K562 (cell line): Measurements from ENCODE around the gene SLX4IP. TPM values are rescaled to one million over a fixed set of nuclear protein-coding genes. Genes with fewer than 3 reads are reported as not detected.

ENCODE experiments used
- ATAC-seq: fragments of 200-7000 bp; cut with Tn5 transposase; 3 replicates; pipeline ENCODE4 v1.9.1; 2020; ENCODE audit warnings: moderate library complexity
- BruUV-seq: library from RNA; stranded (reverse); fragments of 400-500 nt; replicated peaks from 2 replicates; lab custom pipeline; 2021; lab: Mats Ljungman, UMichigan
- CTCF ChIA-PET: fragments of 300-600 bp; formaldehyde crosslinking; extraction: SDS; loops from one replicate; lab custom pipeline; 2021; ENCODE audit warnings: low intra/inter-chr PET ratio; lab: Yijun Ruan, JAX
- POLR2A ChIA-PET: fragments of 300-600, 350-650 bp; sonication (Branson Sonifier 250); formaldehyde crosslinking; extraction: SDS; loops from one replicate; lab custom pipeline; 2021; ENCODE audit warnings: antibody characterized with exemption, inconsistent platforms; lab: Yijun Ruan, JAX
- DNase-seq, 4 experiments: peaks; one replicate each; pipeline versions ENCODE4 v3.0.0 to v3.0.0-alpha.2; 2011 to 2018; ENCODE audit warnings: low spot score in 3 of 4, mixed read lengths in 3 of 4; ENCODE audit errors: extremely low read depth in 1 of 4
- FAIRE-seq: peaks from 2 replicates; lab custom pipeline; 2011; peaks lifted over from hg19 to GRCh38; lab: Jason Lieb, UNC
- H2AFZ ChIP-seq: 2 replicates; pipeline ENCODE4 v1.6.0; 2011; ENCODE audit warnings: low read depth, low read length, control low read depth, inconsistent platforms
- H3K27ac ChIP-seq: fragments of 200-600 bp; 3 replicates; pipeline ENCODE4 v1.8.0; 2011; ENCODE audit warnings: low read depth, mild to moderate bottlenecking, control low read depth, inconsistent platforms, low read length, moderate library complexity, mixed read lengths; ENCODE audit errors: extremely low read depth
- H3K27me3 ChIP-seq, 2 experiments: fragments of 300-600 bp in 1 of 2; 2 replicates in 1 of 2; 3 replicates in 1 of 2; pipeline versions ENCODE4 v1.6.0 to v1.8.0; 2011; ENCODE audit warnings: inconsistent platforms in 2 of 2, low read length in 2 of 2, mild to moderate bottlenecking in 1 of 2, mixed read lengths in 1 of 2, moderate library complexity in 1 of 2; ENCODE audit not compliant: control insufficient read depth in 2 of 2, insufficient read depth in 2 of 2
- H3K36me3 ChIP-seq: fragments of 300-600 bp; 3 replicates; pipeline ENCODE4 v1.8.0; 2011; ENCODE audit warnings: mild to moderate bottlenecking, low read length, inconsistent platforms; ENCODE audit not compliant: control insufficient read depth, insufficient read depth
- H3K4me1 ChIP-seq, 2 experiments: fragments of 200-600 bp in 1 of 2; replicated peaks in 1 of 2; 2 replicates in 1 of 2; 3 replicates in 1 of 2; pipeline versions ENCODE4 v1.5.1 to v1.8.0; 2011; ENCODE audit warnings: inconsistent platforms in 2 of 2, low read length in 2 of 2, mild to moderate bottlenecking in 1 of 2, mixed read lengths in 1 of 2, moderate library complexity in 1 of 2; ENCODE audit not compliant: control insufficient read depth in 2 of 2, insufficient read depth in 2 of 2
- H3K4me2 ChIP-seq: 2 replicates; pipeline ENCODE4 v1.6.1; 2011; ENCODE audit warnings: low read length, control low read depth, inconsistent platforms, mixed read lengths; ENCODE audit not compliant: insufficient read depth
- H3K4me3 ChIP-seq: fragments of 200-600 bp; sonication (generic), shearing (Covaris generic); 2 replicates; pipeline ENCODE4 v1.5.1; 2016; ENCODE audit warnings: control low read depth, inconsistent platforms
- H3K79me2 ChIP-seq: fragments of 200-600 bp; 3 replicates; pipeline ENCODE4 v1.8.0; 2011; ENCODE audit warnings: low read length, inconsistent platforms; ENCODE audit not compliant: control insufficient read depth, insufficient read depth
- H3K9ac ChIP-seq, 2 experiments: 2 replicates each; pipeline versions ENCODE4 v1.6.0 to v1.6.1; 2011; ENCODE audit warnings: low read depth in 2 of 2, low read length in 2 of 2, control low read depth in 1 of 2, inconsistent platforms in 1 of 2, mild to moderate bottlenecking in 1 of 2, mixed read lengths in 1 of 2; ENCODE audit not compliant: insufficient read depth in 1 of 2
- H3K9me1 ChIP-seq: one replicate; pipeline ENCODE4 v1.6.0; 2011; ENCODE audit warnings: inconsistent platforms, mild to moderate bottlenecking, low read length, moderate library complexity; ENCODE audit not compliant: control insufficient read depth, insufficient read depth
- H3K9me3 ChIP-seq: replicated peaks from 2 replicates; pipeline ENCODE4 v1.5.1; 2011; ENCODE audit warnings: low read depth, low read length, inconsistent platforms; ENCODE audit not compliant: control insufficient read depth, insufficient read depth
- H4K20me1 ChIP-seq: replicated peaks from 2 replicates; pipeline ENCODE4 v1.6.1; 2011; ENCODE audit warnings: low read length, inconsistent platforms, mixed read lengths; ENCODE audit not compliant: control insufficient read depth, insufficient read depth
- CEBPG ChIP-seq, 3 experiments: fragments of 200-800 bp in 1 of 3; sonication (Bioruptor generic) in 1 of 3; sonication (generic) in 1 of 3; formaldehyde crosslinking in 1 of 3; IDR thresholded peaks in 2 of 3; conservative IDR thresholded peaks in 1 of 3; 2 replicates each; pipeline versions ENCODE4 v1.6.1 to v1.8.0; 2016 to 2022; ENCODE audit warnings: missing compliant biosample characterization in 2 of 3, missing genetic modification characterization in 2 of 3, mild to moderate bottlenecking in 1 of 3, missing genetic modification reagents in 1 of 3
- MLLT1 ChIP-seq, 2 experiments: fragments of 450-650 bp; IDR thresholded peaks; 2 replicates each; pipeline ENCODE4 v1.6.1; 2016
- SNRNP70 ChIP-seq: fragments of 200-400 bp; formaldehyde crosslinking; optimal IDR thresholded peaks from 2 replicates; pipeline ENCODE3; 2017; ENCODE audit warnings: low read depth, low read length
- UBTF ChIP-seq, 2 experiments: IDR thresholded peaks; 2 replicates each; pipeline ENCODE4 v1.6.1; 2012; ENCODE audit warnings: improper control_type of control experiment in 2 of 2, low read depth in 2 of 2, low read length in 2 of 2, borderline replicate concordance in 1 of 2
- ZC3H11A ChIP-seq: IDR thresholded peaks from 2 replicates; pipeline ENCODE4 v1.6.1; 2012; ENCODE audit warnings: low read depth, low read length, improper control_type of control experiment
- WGBS: fragments of 100-300 bp; shearing (Covaris generic); methylation state at CpG from one replicate; pipeline ENCODE4 v1.1.6; 2016; ENCODE audit warnings: low coverage, mixed read lengths; ENCODE audit not compliant: insufficient coverage; ENCODE audit errors: missing lambda C conversion rate; 5-methylcytosine and 5-hydroxymethylcytosine counted together
- in situ Hi-C: fragments of 300-500 bp; cut with MboI; formaldehyde crosslinking; loops from 4 replicates; pipeline ENCODE4 v1.15.0; 2018; ENCODE audit warnings: inconsistent platforms, mixed read lengths
- intact Hi-C: fragments of 100-400 bp; cut with micrococcal nuclease; formaldehyde crosslinking; loops from 2 replicates; pipeline ENCODE4 v1.14.2; 2022
- polyA plus RNA-seq, 8 experiments: library from polyadenylated mRNA; depleted of rRNA in 4 of 8; stranded (reverse) in 5 of 8; unstranded in 3 of 8; fragments of >200 nt; fragmentation: Nextera tagmentation in 2 of 8; fragmentation: Illumina TruSeq in 1 of 8; extraction: Ambion mirVana in 2 of 8; extraction: Trizol in 1 of 8; gene quantifications; 2 replicates each; pipeline versions ENCODE4 v1.2.1 to v1.2.3, GENCODE V29; 2011 to 2014; ENCODE audit warnings: inconsistent platforms in 1 of 8, missing spikeins in 1 of 8
- total RNA-seq, 7 experiments: library from RNA; depleted of rRNA in 6 of 7; stranded (reverse); fragments of >200 nt in 6 of 7; fragmentation: Illumina TruSeq in 2 of 7; extraction: Trizol in 2 of 7; gene quantifications; 2 replicates each; pipeline versions ENCODE4 v1.2.1 to v1.2.3, GENCODE V29; 2011 to 2021; ENCODE audit warnings: low replicate concordance in 1 of 7

The SLX4IP gene
- total and polyA plus RNA-seq, 9 of the 15 experiments (the other 6 are each of a cell fraction or from before 2014, with no cell fraction given), result 1.5 to 5.9 (median 3.5) TPM

GRCh38 chr20:10558635-10559187 lies 123.6 kb downstream of the SLX4IP start:
- DNase-seq, result no peak
- Histone ChIP-seq H2AFZ (no peak overlapping the region), H3K9me3 (no peaks in the 10 kb centered on the region), H3K4me3 (no peak overlapping the region)
- CTCF ChIA-PET, result no interaction called here
- TF ChIP-seq UBTF (IDR thresholded peaks at IDR 0.05; ENCODE audit: borderline replicate concordance in 1 of 2, low read depth in 2 of 2, low read length in 2 of 2) (no peak), MLLT1 (IDR thresholded peaks at IDR 0.05) (no peak), SNRNP70 (no peak), ZC3H11A (no peak), CEBPG (CRISPR knock-in tag; IDR thresholded peaks at IDR 0.05) (no peak), CEBPG (tag; conservative IDR thresholded peaks at IDR 0.05 in 1 of 2, IDR thresholded peaks at IDR 0.05 in 1 of 2) (no peak)
- TF ChIP-seq, all 486 proteins: peak for 0
- H3K9ac ChIP-seq, result no peak overlapping the region
- no peak overlapping the region for H3K4me2 ChIP-seq
- FAIRE-seq (no peak), ATAC-seq (no peak)
- H3K9me1 ChIP-seq, result no peaks in the 10 kb centered on the region
- no peak overlapping the region for H3K27ac ChIP-seq
- WGBS, result 60% methylated on average over 6 of the region's 9 CpGs
- no TSS peak for BruUV-seq
- intact Hi-C loops (no loop called here), in situ Hi-C loops (no loop called here)
- POLR2A ChIA-PET, result no interaction called here
- H3K27me3 ChIP-seq, result no peaks in the 10 kb centered on the region
- no peaks in the 10 kb centered on the region for H3K79me2 ChIP-seq
- H3K36me3 ChIP-seq, result no peaks in the 10 kb centered on the region
- H3K4me1 ChIP-seq, result no peaks in the 10 kb centered on the region
- no peaks in the 10 kb centered on the region for H4K20me1 ChIP-seq
